ENCODE results near the gene TYMS. TPM values are rescaled to one million over a fixed set of nuclear protein-coding genes. Genes with fewer than 3 reads are reported as not detected.

Gene TYMS
- total and polyA plus RNA-seq, 10 donors, result 4.4 to 24.7 (median 14.4) TPM

GRCh38 chr18:669077-669476, 11.6 kb downstream of the TYMS start:
- no peak for TF ChIP-seq CTCF (IDR thresholded peaks at IDR 0.05 in 8 of 11, conservative IDR thresholded peaks at IDR 0.05 in 3 of 11)
- no peak for TF ChIP-seq POLR2AphosphoS5 (IDR thresholded peaks at IDR 0.05)
- TF ChIP-seq POLR2A (IDR thresholded peaks at IDR 0.05), result no peak
- H3K27ac ChIP-seq, result no peak overlapping the region
- H3K9me3 ChIP-seq, result no peaks in the 10 kb centered on the region
- no peaks in the 10 kb centered on the region for H3K4me1 ChIP-seq
- H3K36me3 ChIP-seq, result peaks cover 0 to 65% (median 34%) of the 10 kb centered on the region in 6 donors
- intact Hi-C loops (cut with DNase I; ENCODE audit: low total_unique reads), result no loop called here
- 89 to 93% (median 93%) methylated on average over 8 of the region's 8 CpGs for WGBS, 5 donors
- no peak for DNase-seq
- no peaks in the 10 kb centered on the region for H3K27me3 ChIP-seq (replicated peaks in 1 of 7)
- H3K4me3 ChIP-seq, result no peak overlapping the region

GRCh38 chr18:670522-670921, 13.1 kb downstream of the TYMS start:
- WGBS, 5 donors, result 87 to 93% (median 90%) methylated on average over 11 of the region's 11 CpGs
- Histone ChIP-seq H3K4me1 (no peaks in the 10 kb centered on the region), H3K27ac (no peak overlapping the region), H3K9me3 (no peaks in the 10 kb centered on the region), H3K27me3 (replicated peaks in 1 of 7) (no peaks in the 10 kb centered on the region), H3K36me3 (peaks cover 0 to 80% (median 44%) of the 10 kb centered on the region in 6 donors), H3K4me3 (no peak overlapping the region)
- intact Hi-C loops (cut with DNase I; ENCODE audit: low total_unique reads), result no loop called here
- DNase-seq, result no peak
- TF ChIP-seq POLR2A (IDR thresholded peaks at IDR 0.05), result no peak
- TF ChIP-seq CTCF (IDR thresholded peaks at IDR 0.05 in 8 of 11, conservative IDR thresholded peaks at IDR 0.05 in 3 of 11), result no peak
- TF ChIP-seq POLR2AphosphoS5 (IDR thresholded peaks at IDR 0.05), result peak in 1 of 3 donors; percentile 10

- intact Hi-C loops (cut with DNase I; ENCODE audit: low total_unique reads), result no loop called here
- Histone ChIP-seq H3K27me3 (replicated peaks in 1 of 7) (no peaks in the 10 kb centered on the region), H3K4me3 (no peak overlapping the region), H3K4me1 (no peaks in the 10 kb centered on the region), H3K36me3 (peaks cover 0 to 85% (median 50%) of the 10 kb centered on the region in 6 donors), H3K9me3 (no peaks in the 10 kb centered on the region), H3K27ac (no peak overlapping the region)
- no peak for DNase-seq
- no peak for TF ChIP-seq POLR2AphosphoS5 (IDR thresholded peaks at IDR 0.05)
- TF ChIP-seq CTCF (IDR thresholded peaks at IDR 0.05 in 8 of 11, conservative IDR thresholded peaks at IDR 0.05 in 3 of 11), result no peak
- TF ChIP-seq POLR2A (IDR thresholded peaks at IDR 0.05), result no peak
- 95 to 100% (median 98%) methylated on average over 1 of the region's 1 CpG for WGBS, 5 donors
These were observed 14.0 kb downstream of the TYMS start for GRCh38 chr18:671405-671804.

GRCh38 chr18:673317-673716, 15.9 kb downstream of the TYMS start:
- intact Hi-C loops (cut with DNase I; ENCODE audit: low total_unique reads), result no loop called here
- H3K4me3 ChIP-seq, result no peak overlapping the region
- H3K27me3 ChIP-seq (replicated peaks in 1 of 7), result no peaks in the 10 kb centered on the region
- TF ChIP-seq POLR2AphosphoS5 (IDR thresholded peaks at IDR 0.05) (no peak), POLR2A (IDR thresholded peaks at IDR 0.05) (no peak), CTCF (IDR thresholded peaks at IDR 0.05 in 8 of 11, conservative IDR thresholded peaks at IDR 0.05 in 3 of 11) (no peak)
- H3K27ac ChIP-seq, result no peak overlapping the region
- H3K4me1 ChIP-seq, result no peaks in the 10 kb centered on the region
- 81 to 95% (median 90%) methylated on average over 3 of the region's 3 CpGs for WGBS, 5 donors
- DNase-seq, result no peak
- no peaks in the 10 kb centered on the region for H3K9me3 ChIP-seq
- H3K36me3 ChIP-seq, result peaks cover 0 to 100% (median 61%) of the 10 kb centered on the region in 6 donors
